Measurements from ENCODE around the gene TEX52.
"Not testable (repeated sequence)": the region's sequence is repeated elsewhere in the genome, so short reads cannot be mapped to it uniquely, and the experiment has no call there.

TEX52 gene

GRCh38 chr12:2857021-2857431, at the start of gene TEX52:
TSS of gene TEX52 (minus strand) at chr12:2857039. CDS start at chr12:2857026, 13 bp downstream.
- peak; percentile 99 for DNase-seq

GRCh38 chr12:2904260-2904659, 47.4 kb upstream of the TEX52 start:
- no peak for DNase-seq

DNA sequence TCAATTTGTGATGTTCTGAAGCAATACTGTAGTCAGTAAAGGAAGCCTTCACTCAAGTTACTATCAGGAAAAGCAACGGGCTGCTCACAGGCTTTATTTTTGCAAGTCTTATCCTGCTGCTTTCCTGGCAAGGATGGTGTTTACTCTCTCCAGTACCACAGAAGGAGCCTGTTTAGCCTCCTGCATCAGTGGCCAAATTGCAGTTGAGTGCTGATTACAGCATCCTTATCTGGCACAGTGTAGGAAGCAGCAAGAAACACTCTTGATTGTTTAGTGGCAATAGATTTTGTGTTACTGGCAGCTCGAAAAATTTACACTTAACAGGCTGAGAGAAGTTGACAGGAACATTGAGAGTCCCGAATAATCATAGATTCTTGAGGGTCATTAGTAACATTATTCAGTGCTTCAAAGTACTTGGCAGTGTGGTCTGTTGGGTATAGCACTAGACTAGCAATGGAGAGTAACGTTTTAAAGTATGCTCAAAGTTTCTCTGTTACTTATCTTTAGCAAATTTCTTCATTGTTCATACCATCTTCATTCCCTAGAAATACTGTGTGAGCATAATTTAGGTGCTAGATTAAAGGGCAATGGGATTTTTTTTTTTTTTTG, 45.5 kb upstream of the TEX52 start:
- DNase-seq: no peak

GRCh38 chr12:2900642-2901041, 43.8 kb upstream of the TEX52 start:
- no peak for DNase-seq

GRCh38 chr12:2897418-2897817, 40.6 kb upstream of the TEX52 start:
- DNase-seq: no peak

GRCh38 chr12:2895511-2895910, 38.7 kb upstream of the TEX52 start:
- DNase-seq: peak; percentile 32

GRCh38 chr12:2895051-2895451, 38.2 kb upstream of the TEX52 start:
- no peak for DNase-seq

DNA sequence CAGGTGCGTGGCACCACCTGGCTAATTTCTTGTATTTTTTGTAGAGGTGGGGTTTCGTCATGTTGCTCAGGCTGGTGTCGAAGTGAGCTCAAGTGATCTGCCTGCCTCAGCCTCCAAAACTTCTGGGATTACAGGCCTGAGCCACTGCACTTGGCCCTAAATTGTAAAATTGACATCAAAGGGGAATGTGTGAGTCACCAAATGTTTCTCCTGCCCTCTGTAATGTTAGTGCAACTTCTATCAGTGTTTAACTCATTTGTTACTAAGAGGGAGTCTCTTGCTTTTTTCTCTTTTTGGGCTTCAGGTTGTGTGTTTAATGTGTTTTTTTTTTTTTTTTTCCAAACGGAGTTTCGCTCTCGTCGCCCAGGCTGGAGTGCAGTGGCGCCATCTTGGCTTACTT, 36.2 kb upstream of the TEX52 start:
- no peak for DNase-seq

DNA sequence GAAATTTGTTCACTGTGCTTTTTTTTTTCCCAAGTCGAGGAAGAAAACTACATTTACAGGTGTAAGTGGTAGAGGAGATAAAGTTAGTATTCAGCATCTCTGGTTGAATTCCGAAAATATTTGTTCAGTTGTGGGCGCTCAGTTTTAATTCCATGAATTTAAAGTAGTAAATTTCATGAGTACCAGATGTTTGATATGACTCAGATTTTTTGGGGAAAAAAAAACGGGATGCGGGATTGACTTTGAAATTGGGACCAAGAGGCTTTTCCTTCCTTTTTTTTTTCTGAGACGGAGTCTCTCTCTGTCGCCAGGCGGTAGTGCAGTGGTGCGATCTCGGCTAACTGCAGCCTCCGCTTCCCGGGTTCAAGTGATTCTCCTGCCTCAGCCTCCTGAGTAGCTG, 35.4 kb upstream of the TEX52 start:
- no peak for DNase-seq

GRCh38 chr12:2891240-2892053, 34.6 kb upstream of the TEX52 start:
- peak; percentile 88 for DNase-seq

DNA sequence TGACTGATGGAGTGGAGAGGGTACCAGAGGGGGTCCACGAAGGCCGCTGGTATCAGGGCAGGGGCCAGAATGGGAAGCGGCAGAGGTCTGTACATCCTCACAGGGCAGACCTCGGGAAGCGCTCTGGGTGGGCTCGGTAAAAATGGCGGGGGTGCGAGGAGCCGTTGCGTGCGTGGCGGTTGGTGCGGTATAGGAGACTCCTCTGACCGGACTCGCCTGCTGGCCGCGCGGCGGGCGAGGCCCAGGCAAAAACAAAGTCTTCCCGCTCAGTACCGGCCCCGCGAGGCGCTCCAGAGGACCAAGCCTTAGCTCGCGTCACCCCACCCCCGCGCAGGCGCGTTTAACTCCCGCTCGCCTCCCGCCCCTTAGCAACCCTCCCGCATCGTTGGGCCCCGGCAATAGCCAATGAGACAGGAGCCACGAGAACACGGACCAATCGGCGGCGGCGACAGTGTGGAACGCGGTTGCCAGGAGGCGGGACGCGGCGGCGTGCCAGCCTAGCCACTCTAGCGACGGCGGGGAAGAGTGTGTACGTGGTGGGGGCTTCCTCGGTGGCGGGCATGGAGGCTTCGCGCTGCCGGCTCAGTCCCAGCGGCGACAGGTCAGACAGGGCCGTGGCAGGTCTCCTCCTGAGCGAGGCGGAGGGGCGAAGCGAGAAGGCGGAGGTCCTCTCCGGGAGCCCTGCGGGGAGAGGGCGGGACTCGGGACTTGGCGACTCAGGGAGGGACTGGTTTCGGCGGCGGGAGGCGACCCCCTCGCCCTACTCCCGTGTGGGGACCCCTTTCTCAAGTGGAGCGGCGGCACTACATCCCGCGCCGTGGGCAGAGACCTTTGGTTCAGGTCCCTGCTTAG, 33.8 kb upstream of the TEX52 start, which contains the start of gene TULP3:
TULP3 (plus strand) TSS at position 504 of the 852 bp plus-strand sequence; CDS start at position 561, 57 bp downstream.
- DNase-seq: peak; percentile 100

- DNase-seq: no peak
Observed at GRCh38 chr12:2890001-2890387, 33.2 kb upstream of the TEX52 start.

DNA sequence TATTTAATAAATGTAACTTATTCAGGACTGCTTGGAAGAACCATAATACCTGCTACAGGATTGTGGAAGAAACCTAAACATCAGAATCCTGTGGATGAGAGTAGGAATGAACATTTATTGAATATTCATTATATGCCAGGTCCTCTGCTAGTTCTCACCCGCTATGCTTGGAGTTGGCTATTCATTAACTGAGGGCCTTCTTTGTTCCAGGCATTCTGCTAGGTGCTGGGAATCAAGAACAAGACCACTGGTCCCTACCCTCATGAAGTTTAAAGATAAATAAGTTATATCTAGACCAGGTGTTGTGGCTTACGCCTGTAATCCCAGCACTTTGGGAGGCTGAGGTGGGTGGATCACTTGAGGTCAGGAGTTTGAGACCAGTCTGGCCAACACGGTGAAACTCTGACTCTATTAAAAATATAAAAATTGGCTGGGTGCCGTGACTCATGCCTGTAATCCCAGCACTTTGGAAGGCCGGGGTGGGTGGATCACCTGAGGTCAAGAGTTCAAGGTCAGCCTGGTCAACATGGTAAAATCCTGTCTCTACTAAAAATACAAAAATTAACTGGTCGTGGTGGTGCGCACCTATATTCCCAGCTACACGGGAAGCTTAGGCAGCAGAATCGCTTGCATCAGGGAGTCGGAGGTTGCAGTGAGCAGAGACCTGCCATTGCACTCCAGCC, 30.1 kb upstream of the TEX52 start:
- no peak for DNase-seq

DNA sequence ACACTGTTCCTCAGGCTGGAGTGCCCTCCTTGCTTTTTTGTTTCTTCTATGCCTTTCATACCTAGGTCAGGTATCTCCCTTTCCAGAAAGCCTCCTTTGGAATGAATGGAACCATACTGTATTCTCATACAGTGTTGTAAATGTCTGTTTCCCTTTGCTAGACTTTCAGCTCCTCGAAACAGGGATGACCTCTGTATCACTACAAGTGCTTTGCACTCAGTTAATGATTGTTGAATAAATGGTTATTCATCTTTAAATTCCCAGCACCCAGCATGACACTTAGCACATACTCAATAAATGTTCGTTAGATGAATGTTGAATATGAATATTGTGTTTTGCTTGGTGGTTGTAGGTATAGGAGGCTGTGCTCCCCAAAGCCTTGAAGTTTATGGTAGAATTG, 28.0 kb upstream of the TEX52 start:
- peak; percentile 46 for DNase-seq

DNA sequence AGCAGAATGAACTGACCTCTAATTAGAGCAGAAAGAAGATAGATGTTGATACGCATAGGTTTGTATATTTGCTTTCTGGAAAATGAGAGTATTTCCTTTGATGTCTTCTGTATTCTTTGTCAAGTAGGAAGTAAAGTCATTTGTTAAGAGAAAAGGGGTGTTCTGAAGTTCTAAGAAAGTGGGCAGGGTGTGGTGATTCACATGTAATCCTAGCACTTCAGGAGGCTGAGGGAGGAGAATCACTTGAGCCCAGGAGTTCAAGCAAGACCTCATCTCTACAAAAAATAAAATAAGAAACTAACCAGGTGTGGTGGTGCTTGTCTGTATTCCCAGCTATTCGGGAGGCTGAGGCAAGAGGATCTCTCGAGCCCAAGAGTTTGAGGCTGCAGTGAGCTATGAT, 23.0 kb upstream of the TEX52 start:
- no peak for DNase-seq

GRCh38 chr12:2877953-2878732, 21.3 kb upstream of the TEX52 start:
- peak; percentile 87 for DNase-seq

DNA sequence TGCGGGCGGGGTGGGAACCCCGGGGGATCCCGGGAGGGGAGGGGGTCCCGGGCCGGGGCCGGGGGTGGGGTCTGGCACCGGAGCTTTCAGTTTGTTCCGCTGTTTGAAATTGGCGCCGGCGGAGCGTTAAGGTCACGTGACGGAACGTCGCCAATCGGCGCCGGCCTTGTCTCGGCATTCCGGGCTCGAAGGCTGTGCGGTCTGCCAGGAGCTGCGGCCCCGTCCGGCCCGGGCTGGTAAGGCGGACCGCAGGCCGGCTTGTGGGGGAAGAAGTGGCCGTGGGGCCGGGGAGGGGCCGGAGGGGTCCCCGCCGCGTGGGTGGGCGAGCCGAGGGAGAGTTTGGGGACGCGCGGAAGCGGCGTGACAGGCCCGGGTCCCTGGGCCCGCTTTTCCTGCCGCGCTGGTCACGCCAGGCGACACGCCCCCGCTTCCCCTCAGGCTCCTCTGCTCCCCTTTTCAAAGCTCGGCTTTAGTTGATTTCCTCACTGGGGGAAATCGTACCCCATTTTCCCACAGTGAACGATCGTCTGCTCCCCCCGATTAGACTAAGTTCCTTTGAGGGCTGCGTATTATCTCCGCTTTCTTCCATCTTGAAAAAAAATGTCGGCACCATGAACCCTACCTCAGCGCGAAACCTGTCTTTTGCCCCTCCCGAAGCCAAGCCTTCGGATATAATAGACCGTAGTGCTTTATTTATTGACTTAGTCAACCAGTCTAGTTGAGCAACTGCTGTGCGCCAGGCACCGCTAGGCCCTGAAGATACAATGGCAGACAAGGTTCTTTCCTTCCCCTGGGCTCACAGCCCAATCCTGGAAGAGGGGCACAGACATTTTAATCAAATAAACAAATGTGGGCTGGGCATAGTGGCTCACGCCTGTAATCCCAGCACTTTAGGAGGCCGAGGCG, 20.5 kb upstream of the TEX52 start, which contains the start of the genes FOXM1 and RHNO1:
FOXM1 (minus strand) TSS at position 128 of the 906 bp plus-strand sequence. CDS start 2,696 bp downstream, outside the sequence.
RHNO1 (plus strand) TSS at position 177 of the 906 bp plus-strand sequence. CDS start 8,144 bp downstream, outside the sequence.
- DNase-seq: peak; percentile 98

DNA sequence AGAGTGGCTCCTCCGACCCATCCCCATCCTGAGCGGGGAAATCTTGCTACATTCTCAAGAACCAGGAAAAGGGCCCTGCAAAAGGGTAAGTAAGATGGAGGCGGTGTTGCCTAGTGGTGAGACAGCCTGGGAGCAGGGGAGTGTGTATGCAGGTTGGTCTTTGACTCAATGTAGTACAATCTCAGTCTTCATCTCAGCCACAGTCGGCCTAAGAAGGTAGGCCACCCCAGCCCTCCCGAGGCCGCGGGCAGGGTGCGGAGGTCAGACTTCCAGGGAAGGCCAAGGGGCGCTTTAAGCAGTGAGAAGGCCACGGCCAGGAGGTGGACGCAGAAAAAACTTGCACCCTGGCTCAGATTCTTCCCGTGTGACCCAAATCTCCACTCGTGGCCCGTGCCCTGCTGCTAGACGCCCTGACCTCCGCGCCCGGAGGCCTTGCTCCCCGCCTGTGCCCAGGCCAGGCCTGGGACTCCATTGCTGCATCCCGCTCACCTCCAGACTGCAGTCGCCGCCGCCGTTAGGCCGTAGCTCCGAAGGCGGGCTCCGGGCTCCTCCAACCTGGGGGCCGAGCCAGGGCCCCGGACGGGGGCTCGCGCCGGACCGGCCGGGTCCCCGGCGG, 19.7 kb upstream of the TEX52 start:
- peak; percentile 93 for DNase-seq

- not testable (repeated sequence) for DNase-seq
Observed at GRCh38 chr12:2868986-2869632, 12.3 kb upstream of the TEX52 start.

- no peak for DNase-seq
Observed at GRCh38 chr12:2864198-2864597, 7.4 kb upstream of the TEX52 start.
